Measurements from ENCODE around the gene CRHR1.

DNA sequence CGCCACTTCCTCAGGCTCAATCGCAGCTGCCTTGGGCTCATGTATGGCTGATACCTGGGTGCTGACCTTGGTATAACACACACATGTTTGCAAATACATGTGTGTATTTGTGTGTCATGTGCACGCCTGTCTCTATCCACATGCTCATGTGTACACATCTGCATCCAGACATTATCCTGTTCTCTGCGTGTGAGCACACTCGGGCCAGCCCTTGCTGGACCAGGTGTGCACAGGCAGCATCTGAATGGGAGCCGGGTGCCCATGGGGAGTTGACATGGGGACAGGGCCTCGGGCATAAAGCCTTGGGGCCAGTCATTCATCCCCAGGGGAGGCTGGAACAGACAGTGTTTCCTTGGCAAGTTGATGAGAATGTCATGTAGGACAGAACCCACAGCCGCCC, 29.1 kb upstream of the CRHR1 start:
- TF ChIP-seq, protein P1, sequence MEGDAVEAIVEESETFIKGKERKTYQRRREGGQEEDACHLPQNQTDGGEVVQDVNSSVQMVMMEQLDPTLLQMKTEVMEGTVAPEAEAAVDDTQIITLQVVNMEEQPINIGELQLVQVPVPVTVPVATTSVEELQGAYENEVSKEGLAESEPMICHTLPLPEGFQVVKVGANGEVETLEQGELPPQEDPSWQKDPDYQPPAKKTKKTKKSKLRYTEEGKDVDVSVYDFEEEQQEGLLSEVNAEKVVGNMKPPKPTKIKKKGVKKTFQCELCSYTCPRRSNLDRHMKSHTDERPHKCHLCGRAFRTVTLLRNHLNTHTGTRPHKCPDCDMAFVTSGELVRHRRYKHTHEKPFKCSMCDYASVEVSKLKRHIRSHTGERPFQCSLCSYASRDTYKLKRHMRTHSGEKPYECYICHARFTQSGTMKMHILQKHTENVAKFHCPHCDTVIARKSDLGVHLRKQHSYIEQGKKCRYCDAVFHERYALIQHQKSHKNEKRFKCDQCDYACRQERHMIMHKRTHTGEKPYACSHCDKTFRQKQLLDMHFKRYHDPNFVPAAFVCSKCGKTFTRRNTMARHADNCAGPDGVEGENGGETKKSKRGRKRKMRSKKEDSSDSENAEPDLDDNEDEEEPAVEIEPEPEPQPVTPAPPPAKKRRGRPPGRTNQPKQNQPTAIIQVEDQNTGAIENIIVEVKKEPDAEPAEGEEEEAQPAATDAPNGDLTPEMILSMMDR (IDR thresholded peaks at IDR 0.05), result no peak
- TF ChIP-seq POLR2AphosphoS5 (IDR thresholded peaks at IDR 0.05), result no peak
- TF ChIP-seq POLR2A (IDR thresholded peaks at IDR 0.05), result no peak
- no peak for TF ChIP-seq EP300 (IDR thresholded peaks at IDR 0.05)

All from upper lobe of left lung (tissue), 4 donors.